ENCODE results near the gene TTBK1. TPM values are rescaled to one million over a fixed set of nuclear protein-coding genes. Genes with fewer than 3 reads are reported as not detected.
A peak's percentile ranks its signal among the peaks of the same experiment; 100 is the strongest.

TTBK1 gene
- total RNA-seq, 2 donors from 2014 or later, result 0.26 to 0.33 TPM

DNA sequence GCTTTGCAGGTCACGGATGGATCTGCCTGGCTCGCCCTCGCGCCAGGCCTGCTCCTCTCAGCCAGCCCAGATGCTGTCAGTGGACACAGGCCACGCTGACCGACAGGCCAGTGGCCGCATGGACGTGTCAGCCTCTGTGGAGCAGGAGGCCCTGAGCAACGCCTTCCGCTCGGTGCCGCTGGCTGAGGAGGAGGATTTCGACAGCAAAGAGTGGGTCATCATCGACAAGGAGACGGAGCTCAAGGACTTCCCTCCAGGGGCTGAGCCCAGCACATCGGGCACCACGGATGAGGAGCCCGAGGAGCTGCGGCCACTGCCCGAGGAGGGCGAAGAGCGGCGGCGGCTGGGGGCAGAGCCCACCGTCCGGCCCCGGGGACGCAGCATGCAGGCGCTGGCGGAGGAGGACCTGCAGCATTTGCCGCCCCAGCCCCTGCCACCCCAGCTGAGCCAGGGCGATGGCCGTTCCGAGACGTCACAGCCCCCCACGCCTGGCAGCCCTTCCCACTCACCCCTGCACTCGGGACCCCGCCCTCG lies 19.6 kb downstream of the TTBK1 start:
- Histone ChIP-seq H3K36me3 (replicated peaks in 1 of 2; ENCODE audit: insufficient read depth in 1 of 2, low read depth in 2 of 2) (no peaks in the 10 kb centered on the region), H3K27ac (no peak overlapping the region), H3K4me1 (peaks cover 8% of the 10 kb centered on the region), H3K4me3 (no peak overlapping the region), H3K9me3 (no peaks in the 10 kb centered on the region), H3K27me3 (no peaks in the 10 kb centered on the region)
- intact Hi-C loops (cut with DNase I), result no loop called here
- ATAC-seq (no peak), DNase-seq (no peak)
- 77 to 83% methylated on average over 13 to 39 of the region's 39 CpGs for WGBS, 2 donors
- TF ChIP-seq CTCF (IDR thresholded peaks at IDR 0.05) (no peak), POLR2A (IDR thresholded peaks at IDR 0.05) (no peak)

DNA sequence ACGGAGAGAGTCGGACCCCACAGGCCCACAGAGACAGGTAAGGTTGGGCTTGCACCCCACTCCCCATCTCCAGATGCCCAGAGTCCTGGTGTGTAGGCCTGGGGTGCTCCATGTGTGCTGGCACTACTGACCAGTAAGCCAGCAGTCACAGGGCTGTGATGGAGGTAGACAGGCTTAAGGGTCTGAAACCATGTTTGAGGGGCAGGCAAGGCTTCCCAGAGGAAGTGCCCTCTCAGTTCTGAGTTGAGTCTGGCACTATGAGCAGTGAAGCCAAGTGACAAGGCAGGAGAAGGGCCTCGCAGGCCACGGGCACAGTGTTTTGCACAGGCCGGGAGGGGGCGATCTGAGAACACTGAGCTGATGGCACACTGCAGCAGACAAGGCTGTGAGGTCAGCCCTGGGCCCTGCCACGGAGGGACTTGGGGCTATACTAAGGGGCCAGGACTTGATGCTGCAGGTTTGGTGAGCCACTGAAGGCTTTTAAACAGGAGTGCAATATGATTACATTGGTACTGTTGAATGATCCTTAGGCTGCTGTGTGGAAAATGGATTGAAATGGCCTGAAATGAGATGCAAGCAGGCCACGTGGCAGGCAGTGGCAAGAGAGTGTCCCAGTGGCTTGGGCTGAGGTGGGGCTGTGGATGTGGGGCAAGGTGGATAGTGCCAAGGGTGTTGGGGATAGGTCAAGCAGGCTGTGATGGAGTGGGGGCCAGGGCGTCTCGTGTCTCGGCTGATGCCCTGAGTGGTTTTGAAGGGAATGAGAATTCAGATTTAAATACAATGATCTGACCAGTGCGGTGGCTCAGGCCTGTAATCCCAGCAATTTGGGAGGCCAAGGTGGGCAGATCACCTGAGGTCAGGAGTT lies 20.3 kb downstream of the TTBK1 start:
- DNase-seq, result peak; percentile 82 to 87 (median 84)
- TF ChIP-seq CTCF (IDR thresholded peaks at IDR 0.05) (peak; percentile 61 to 90 (median 77)), POLR2A (IDR thresholded peaks at IDR 0.05) (no peak)
- Histone ChIP-seq H3K27me3 (no peaks in the 10 kb centered on the region), H3K9me3 (no peaks in the 10 kb centered on the region), H3K4me3 (no peak overlapping the region), H3K36me3 (replicated peaks in 1 of 2; ENCODE audit: insufficient read depth in 1 of 2, low read depth in 2 of 2) (no peaks in the 10 kb centered on the region), H3K27ac (no peak overlapping the region), H3K4me1 (peaks cover 15% of the 10 kb centered on the region)
- intact Hi-C loops (cut with DNase I), result no loop called here
- ATAC-seq, result peak; percentile 88
- WGBS, 2 donors, result 47 to 70% methylated on average over 7 to 12 of the region's 12 CpGs

GRCh38 chr6:43264599-43265145 lies 21.4 kb downstream of the TTBK1 start:
- H3K4me3 ChIP-seq, result no peak overlapping the region
- peaks cover 26% of the 10 kb centered on the region for H3K4me1 ChIP-seq
- H3K27me3 ChIP-seq, result no peaks in the 10 kb centered on the region
- H3K27ac ChIP-seq, result no peak overlapping the region
- TF ChIP-seq POLR2A (IDR thresholded peaks at IDR 0.05) (no peak), CTCF (IDR thresholded peaks at IDR 0.05) (no peak)
- H3K36me3 ChIP-seq (replicated peaks in 1 of 2; ENCODE audit: insufficient read depth in 1 of 2, low read depth in 2 of 2), result no peaks in the 10 kb centered on the region
- intact Hi-C loops (cut with DNase I), result no loop called here
- DNase-seq (no peak), ATAC-seq (no peak)
- WGBS, 2 donors, result 77% methylated on average over 5 of the region's 5 CpGs
- H3K9me3 ChIP-seq, result no peaks in the 10 kb centered on the region

GRCh38 chr6:43265564-43265963 lies 22.3 kb downstream of the TTBK1 start:
- Histone ChIP-seq H3K27me3 (no peaks in the 10 kb centered on the region), H3K36me3 (replicated peaks in 1 of 2; ENCODE audit: insufficient read depth in 1 of 2, low read depth in 2 of 2) (no peaks in the 10 kb centered on the region), H3K4me1 (peaks cover 35% of the 10 kb centered on the region), H3K27ac (no peak overlapping the region), H3K9me3 (no peaks in the 10 kb centered on the region), H3K4me3 (no peak overlapping the region)
- intact Hi-C loops (cut with DNase I), result no loop called here
- TF ChIP-seq CTCF (IDR thresholded peaks at IDR 0.05) (no peak), POLR2A (IDR thresholded peaks at IDR 0.05) (no peak)
- DNase-seq (no peak), ATAC-seq (no peak)
- 90 to 91% methylated on average over 6 of the region's 6 CpGs for WGBS, 2 donors

Data from body of pancreas (tissue), 4 donors.